Measurements from ENCODE around the gene SPTBN1.

Gene SPTBN1

GRCh38 chr2:54649191-54649590, 193.1 kb downstream of the SPTBN1 start:
- no peak for DNase-seq (ENCODE audit: extremely low spot score)
- CTCF ChIA-PET: interaction anchor here (0.6 to 1.0 kb wide), 2 partner anchors 16 to 152 kb away, joined by 3 to 4 read pairs; no protein-coding TSS in a partner anchor
- POLR2A ChIA-PET: no interaction called here
- TF ChIP-seq PKNOX1 (IDR thresholded peaks at IDR 0.05): no peak
- TF ChIP-seq ELF4 (IDR thresholded peaks at IDR 0.05): no peak
- no peak for TF ChIP-seq FOXK2 (IDR thresholded peaks at IDR 0.05)
- no peak for TF ChIP-seq L3MBTL2 (conservative IDR thresholded peaks at IDR 0.05)
- no peak for TF ChIP-seq CTBP1 (IDR thresholded peaks at IDR 0.05; ENCODE audit: borderline replicate concordance)
- no peak for TF ChIP-seq SUZ12 (IDR thresholded peaks at IDR 0.05)
- TF ChIP-seq FOXA1 (IDR thresholded peaks at IDR 0.05): no peak
- no peak for TF ChIP-seq SP1 (IDR thresholded peaks at IDR 0.05)
- no peak for TF ChIP-seq NFRKB (IDR thresholded peaks at IDR 0.05)

GRCh38 chr2:54649633-54650032, 193.5 kb downstream of the SPTBN1 start:
- DNase-seq (ENCODE audit: extremely low spot score): no peak
- TF ChIP-seq ZNF384 (IDR thresholded peaks at IDR 0.05) (no peak), SUZ12 (IDR thresholded peaks at IDR 0.05) (no peak), FOXM1 (IDR thresholded peaks at IDR 0.05; ENCODE audit: borderline replicate concordance) (no peak), ELF4 (IDR thresholded peaks at IDR 0.05) (no peak), BHLHE40 (IDR thresholded peaks at IDR 0.05; ENCODE audit: borderline replicate concordance) (no peak), FOXK2 (IDR thresholded peaks at IDR 0.05) (no peak), CTBP1 (IDR thresholded peaks at IDR 0.05; ENCODE audit: borderline replicate concordance) (no peak), LEF1 (IDR thresholded peaks at IDR 0.05; ENCODE audit: borderline replicate concordance) (no peak), HDGF (IDR thresholded peaks at IDR 0.05; ENCODE audit: borderline replicate concordance) (no peak), PKNOX1 (IDR thresholded peaks at IDR 0.05) (no peak), TARDBP (IDR thresholded peaks at IDR 0.05) (no peak), SP1 (IDR thresholded peaks at IDR 0.05) (no peak), ARNT (IDR thresholded peaks at IDR 0.05) (no peak), NFRKB (IDR thresholded peaks at IDR 0.05) (no peak), L3MBTL2 (conservative IDR thresholded peaks at IDR 0.05) (no peak)
- CTCF ChIA-PET: interaction anchor here (1.0 kb wide), 1 partner anchor 16 kb away, joined by 4 read pairs; no protein-coding TSS in a partner anchor
- POLR2A ChIA-PET: no interaction called here

GRCh38 chr2:54650612-54651011, 194.5 kb downstream of the SPTBN1 start:
- DNase-seq (ENCODE audit: extremely low spot score): no peak
- ChIA-PET POLR2A (no interaction called here), CTCF (no interaction called here)
- TF ChIP-seq HDGF (IDR thresholded peaks at IDR 0.05; ENCODE audit: borderline replicate concordance) (no peak), TARDBP (IDR thresholded peaks at IDR 0.05) (no peak), FOXM1 (IDR thresholded peaks at IDR 0.05; ENCODE audit: borderline replicate concordance) (no peak), ELF4 (IDR thresholded peaks at IDR 0.05) (no peak), L3MBTL2 (conservative IDR thresholded peaks at IDR 0.05) (no peak), PKNOX1 (IDR thresholded peaks at IDR 0.05) (no peak), LEF1 (IDR thresholded peaks at IDR 0.05; ENCODE audit: borderline replicate concordance) (no peak), ZNF384 (IDR thresholded peaks at IDR 0.05) (no peak), FOXA1 (IDR thresholded peaks at IDR 0.05) (no peak), BHLHE40 (IDR thresholded peaks at IDR 0.05; ENCODE audit: borderline replicate concordance) (no peak)

- no peak for DNase-seq (ENCODE audit: extremely low spot score)
- CTCF ChIA-PET: no interaction called here
- POLR2A ChIA-PET: no interaction called here
These were observed 195.2 kb downstream of the SPTBN1 start for GRCh38 chr2:54651291-54651690.

GRCh38 chr2:54652540-54652939, 196.4 kb downstream of the SPTBN1 start:
- DNase-seq (ENCODE audit: extremely low spot score): no peak
- TF ChIP-seq FOXA1 (IDR thresholded peaks at IDR 0.05) (no peak), SP1 (IDR thresholded peaks at IDR 0.05) (no peak), FOXK2 (IDR thresholded peaks at IDR 0.05) (no peak), FOXM1 (IDR thresholded peaks at IDR 0.05; ENCODE audit: borderline replicate concordance) (no peak), LEF1 (IDR thresholded peaks at IDR 0.05; ENCODE audit: borderline replicate concordance) (no peak), ZNF384 (IDR thresholded peaks at IDR 0.05) (no peak), SUZ12 (IDR thresholded peaks at IDR 0.05) (no peak), ARNT (IDR thresholded peaks at IDR 0.05) (no peak), TARDBP (IDR thresholded peaks at IDR 0.05) (no peak), L3MBTL2 (conservative IDR thresholded peaks at IDR 0.05) (no peak), CTBP1 (IDR thresholded peaks at IDR 0.05; ENCODE audit: borderline replicate concordance) (no peak), NFRKB (IDR thresholded peaks at IDR 0.05) (no peak)
- POLR2A ChIA-PET: no interaction called here
- CTCF ChIA-PET: no interaction called here

More at GRCh38 chr2:54651291-54651690, 195.2 kb downstream of the SPTBN1 start:
- TF ChIP-seq ELF4 (IDR thresholded peaks at IDR 0.05): no peak
- no peak for TF ChIP-seq HDGF (IDR thresholded peaks at IDR 0.05; ENCODE audit: borderline replicate concordance)
- TF ChIP-seq CTBP1 (IDR thresholded peaks at IDR 0.05; ENCODE audit: borderline replicate concordance): no peak
- no peak for TF ChIP-seq L3MBTL2 (conservative IDR thresholded peaks at IDR 0.05)
- no peak for TF ChIP-seq BHLHE40 (IDR thresholded peaks at IDR 0.05; ENCODE audit: borderline replicate concordance)
- TF ChIP-seq FOXM1 (IDR thresholded peaks at IDR 0.05; ENCODE audit: borderline replicate concordance): no peak
- no peak for TF ChIP-seq ZNF384 (IDR thresholded peaks at IDR 0.05)
- no peak for TF ChIP-seq SP1 (IDR thresholded peaks at IDR 0.05)
- no peak for TF ChIP-seq LEF1 (IDR thresholded peaks at IDR 0.05; ENCODE audit: borderline replicate concordance)
- no peak for TF ChIP-seq PKNOX1 (IDR thresholded peaks at IDR 0.05)
- TF ChIP-seq FOXK2 (IDR thresholded peaks at IDR 0.05): no peak
- TF ChIP-seq NFRKB (IDR thresholded peaks at IDR 0.05): no peak
- no peak for TF ChIP-seq FOXA1 (IDR thresholded peaks at IDR 0.05)

All from HEK293T (cell line).